Posterior vena cava (tissue), 2 donors: ENCODE data around the gene ATP8B3. TPM values are rescaled to one million over a fixed set of nuclear protein-coding genes. Genes with fewer than 3 reads are reported as not detected.

Experiments
- DNase-seq: peaks from one replicate; pipeline ENCODE4 v3.0.0-alpha.2; 2020; ENCODE audit warnings: low spot score
- intact Hi-C, 2 donors: fragments of 100-400 bp; cut with DNase I; formaldehyde crosslinking; loops; one replicate each; pipeline versions ENCODE4 v1.14.1 to v1.14.2; 2022 to 2023
- total RNA-seq, 2 donors: library from RNA; stranded (reverse); fragmentation: NEBNext Ultra II Directional; extraction: Animal tissue kit (Norgen Biotek cat#: 25700); gene quantifications; one replicate each; pipeline ENCODE4 v1.2.1, GENCODE V29; 2021
- donor health status: DM: yes; HTN: yes; CAD: no.
- donor health status: DM: yes; HTN: yes; CAD: no.

The ATP8B3 gene
- total RNA-seq, 2 donors from 2014 or later, result 1.1 to 2.0 TPM

DNA sequence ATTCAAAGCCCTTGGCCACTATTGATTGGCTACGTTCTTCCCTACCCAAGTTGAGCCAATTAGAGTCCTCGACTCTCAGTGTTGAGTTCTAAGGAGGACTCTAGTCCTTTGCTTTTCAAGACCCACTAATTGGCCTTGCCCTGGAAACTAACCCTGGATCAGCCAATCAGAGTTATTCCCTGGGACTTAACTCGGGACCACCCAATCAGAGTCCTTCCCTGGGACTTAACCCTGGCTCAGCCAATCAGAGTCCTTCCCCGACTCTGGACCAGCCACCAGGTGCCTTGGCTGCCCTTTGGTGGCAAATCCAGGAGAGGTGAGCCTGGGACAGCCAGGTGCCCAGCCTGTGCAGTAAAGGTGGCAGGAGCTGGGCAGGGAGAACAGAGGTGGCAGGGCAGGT is 28.7 kb downstream of the ATP8B3 start:
- no peak for DNase-seq
- intact Hi-C loops, result no loop called here

DNA sequence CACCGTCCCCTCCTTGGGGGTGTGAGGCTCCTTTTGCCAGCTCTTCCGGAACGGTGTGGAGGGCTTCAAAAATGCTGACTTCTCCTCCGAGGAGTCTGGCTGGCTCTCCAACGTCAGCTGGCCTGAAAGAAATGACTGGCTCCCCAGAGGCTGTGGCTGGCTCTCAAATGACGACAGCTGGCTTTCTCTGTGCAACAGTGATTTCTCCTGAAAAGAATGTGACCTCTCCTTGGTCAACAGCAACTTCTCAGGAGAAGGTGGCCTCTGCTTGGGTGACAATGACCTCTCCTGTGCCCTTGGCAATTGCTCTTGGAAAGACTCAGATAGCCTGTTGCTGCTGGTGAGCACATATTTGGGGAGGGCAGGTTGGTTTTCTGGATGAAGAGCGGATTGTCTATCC is 29.6 kb downstream of the ATP8B3 start:
- intact Hi-C loops, result no loop called here
- no peak for DNase-seq

DNA sequence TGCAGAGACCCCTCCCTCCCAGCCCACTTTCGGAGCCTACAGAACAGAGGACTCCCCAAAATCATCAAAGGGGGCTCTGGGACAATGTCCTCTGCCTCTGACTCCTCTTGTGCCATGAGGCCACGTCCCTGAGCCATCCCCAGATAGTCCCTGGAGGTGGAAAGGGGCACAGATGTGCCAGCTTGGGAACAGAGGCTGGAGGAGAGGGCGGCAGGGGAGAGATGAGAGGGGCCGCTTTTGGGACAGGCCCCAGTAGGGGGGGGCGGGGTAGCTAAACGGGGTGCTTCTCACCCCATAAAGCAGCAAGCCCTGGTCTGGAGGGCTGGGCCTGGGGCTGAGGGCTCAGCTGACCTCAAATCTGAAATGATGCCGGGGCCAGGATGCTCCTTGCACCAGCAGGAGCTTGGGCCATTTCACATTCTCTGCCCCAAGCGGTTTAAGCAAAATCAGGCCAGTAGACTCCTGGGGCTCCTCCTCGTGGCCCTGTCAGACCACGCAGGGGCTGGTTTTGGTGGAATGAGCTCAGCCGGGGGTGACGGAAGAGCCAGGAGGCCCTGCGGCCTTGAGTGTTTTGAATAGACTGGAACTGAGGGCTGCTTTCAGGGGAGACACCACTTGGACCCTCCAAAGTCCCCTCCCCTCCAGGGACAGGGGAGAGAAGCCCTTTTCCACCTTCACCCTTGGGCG is 31.7 kb downstream of the ATP8B3 start:
- intact Hi-C loops, result no loop called here
- DNase-seq, result no peak

DNA sequence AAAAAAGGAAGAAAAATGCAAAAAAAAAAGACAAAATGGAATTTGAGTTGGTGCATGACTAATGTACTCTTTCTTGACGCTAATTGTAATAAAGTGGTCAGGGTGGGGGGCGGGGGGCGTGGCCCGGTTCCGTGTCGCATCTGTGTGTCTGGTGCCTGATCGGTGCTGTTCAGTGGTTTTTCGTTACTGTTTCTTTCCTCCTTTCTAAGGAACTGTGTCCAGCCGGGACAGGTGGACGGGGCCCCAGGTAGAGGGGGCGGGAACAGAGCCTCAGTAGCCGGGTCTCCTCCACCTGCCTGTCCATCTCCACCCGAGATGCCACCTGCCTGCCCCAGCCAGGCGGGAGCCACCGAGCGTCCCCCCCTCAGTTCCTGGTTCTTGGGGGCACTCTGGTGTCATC is 32.5 kb downstream of the ATP8B3 start:
- DNase-seq, result no peak
- intact Hi-C loops, result no loop called here

DNA sequence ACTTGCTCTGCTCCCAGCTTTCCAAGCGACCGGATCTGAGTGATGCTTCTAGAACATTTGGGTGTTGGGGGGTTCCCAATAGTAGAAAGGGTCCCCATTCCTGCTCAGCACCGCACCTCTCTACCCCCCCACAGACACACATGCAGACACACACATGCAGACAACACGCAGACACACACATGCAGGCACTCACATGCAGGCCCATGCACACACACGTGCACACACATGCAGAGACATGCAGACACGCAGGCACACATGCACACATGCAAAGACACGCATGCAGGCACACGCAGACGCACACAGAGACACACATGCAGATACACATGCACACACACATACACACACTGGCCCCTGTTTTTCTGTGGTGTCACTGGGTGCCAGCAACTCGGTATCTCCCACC is 34.9 kb downstream of the ATP8B3 start:
- intact Hi-C loops, result no loop called here

DNA sequence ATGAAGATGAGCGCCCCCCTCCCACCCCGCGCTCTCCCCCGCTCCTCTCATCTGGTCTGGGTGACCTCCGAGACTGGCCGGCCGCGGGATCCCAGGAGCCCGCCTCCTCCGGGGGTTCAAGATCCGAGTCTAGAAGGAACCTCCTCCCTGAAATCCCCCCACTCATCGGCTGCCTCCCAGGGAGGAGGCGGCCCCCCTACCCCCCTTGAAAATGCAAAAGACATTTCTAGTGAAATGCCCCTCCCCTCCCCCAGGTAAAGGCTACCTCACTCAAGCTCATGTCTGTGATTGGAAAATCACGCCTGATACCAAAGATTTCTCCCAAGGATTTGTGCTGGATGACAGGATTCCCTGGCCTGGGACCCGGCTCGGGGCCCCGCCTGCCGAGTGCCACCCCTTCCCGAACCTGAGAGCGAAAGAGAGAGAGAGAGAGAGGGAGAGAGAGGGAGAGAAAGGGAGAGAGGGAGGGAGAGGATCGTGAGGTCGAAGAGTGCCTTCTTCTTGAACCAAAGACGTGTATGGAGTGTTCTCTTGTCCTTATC is 35.4 kb downstream of the ATP8B3 start:
- DNase-seq, result no peak
- intact Hi-C loops, result no loop called here

More for the DNA sequence above, 34.9 kb downstream of the ATP8B3 start:
- no peak for DNase-seq

DNA sequence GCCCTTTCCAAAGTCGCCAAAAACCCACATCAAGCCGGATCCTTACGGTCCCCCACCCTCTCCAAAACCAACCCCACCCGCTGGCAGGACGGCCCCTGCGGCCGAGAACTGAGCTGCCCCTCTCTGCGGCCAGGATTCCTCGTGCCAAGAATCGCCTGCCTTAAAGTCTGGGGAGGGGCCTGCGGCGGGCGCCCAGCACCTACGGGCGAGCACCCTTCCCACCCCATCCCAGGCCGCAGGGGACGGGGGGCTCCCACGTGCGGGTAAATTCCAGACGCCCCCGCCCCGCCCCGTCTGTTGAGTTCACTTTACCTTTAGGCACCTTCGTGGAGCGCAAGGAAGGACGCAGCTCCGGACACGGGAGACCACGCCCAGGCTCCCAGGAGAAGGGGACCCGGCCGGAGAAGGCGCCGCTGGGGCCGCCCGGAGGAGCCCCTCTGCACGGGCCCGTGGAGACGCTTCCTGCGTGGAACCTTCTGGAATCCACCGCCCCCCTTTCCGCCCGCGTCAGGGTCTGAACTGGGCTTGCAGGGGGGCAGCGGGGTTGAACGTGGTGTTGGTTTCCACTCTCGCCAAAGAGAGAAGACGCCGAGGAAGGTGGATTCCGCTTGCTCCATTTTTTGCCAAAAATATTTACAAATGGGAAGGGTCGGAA is 36.0 kb downstream of the ATP8B3 start:
- DNase-seq, result no peak
- intact Hi-C loops, result no loop called here

DNA sequence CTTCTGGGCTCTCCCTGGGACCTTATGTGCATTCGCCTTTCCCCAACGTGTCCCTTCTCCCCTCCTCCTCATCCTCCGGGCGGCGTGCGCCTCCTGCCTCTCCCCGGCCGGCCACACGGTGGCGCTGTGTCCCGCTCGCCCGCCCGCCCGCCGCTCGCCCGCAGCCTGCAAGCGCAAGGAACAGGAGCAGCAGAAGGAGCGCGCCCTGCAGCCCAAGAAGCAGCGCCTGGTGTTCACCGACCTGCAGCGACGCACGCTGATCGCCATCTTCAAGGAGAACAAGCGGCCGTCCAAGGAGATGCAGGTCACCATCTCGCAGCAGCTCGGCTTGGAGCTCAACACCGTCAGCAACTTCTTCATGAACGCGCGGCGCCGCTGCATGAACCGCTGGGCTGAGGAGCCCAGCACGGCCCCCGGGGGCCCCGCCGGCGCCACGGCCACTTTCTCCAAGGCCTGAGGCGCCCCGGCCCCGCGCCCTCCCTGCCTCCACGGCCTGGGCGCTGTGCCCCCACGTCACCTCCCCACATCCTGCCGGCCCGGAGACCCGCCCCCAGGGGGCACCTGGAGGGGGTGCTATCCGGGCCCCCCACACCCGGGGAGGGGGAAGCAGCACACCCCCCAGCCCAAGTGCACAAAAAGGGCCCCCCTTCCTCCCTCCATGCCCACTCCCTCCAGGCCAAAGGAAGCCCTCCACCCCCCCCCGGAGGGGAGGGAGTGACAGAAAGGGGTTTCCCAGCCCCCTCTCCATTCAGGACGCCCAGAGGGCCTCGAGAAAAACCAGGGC is 36.9 kb downstream of the ATP8B3 start:
- intact Hi-C loops, result no loop called here
- DNase-seq, result no peak

DNA sequence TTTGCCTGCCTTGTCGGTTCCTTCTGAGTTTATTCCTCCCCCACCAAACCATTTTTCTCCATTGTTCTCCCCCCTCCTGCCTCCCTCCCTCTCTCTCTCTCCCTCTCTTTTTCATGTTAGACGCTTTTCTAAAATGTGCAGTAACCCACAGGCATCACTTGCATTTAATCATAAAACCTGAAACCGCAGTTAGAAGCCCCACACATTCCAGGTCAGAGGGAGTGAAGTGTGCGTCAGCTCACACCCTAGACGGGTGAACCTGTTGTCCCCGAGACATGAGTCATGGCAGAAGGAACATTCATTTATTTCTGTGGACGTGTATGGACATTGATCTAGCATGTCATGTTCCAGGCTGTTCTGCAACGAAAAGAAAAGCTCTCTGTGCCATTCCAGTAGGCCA is 38.9 kb downstream of the ATP8B3 start:
- intact Hi-C loops, result no loop called here
- DNase-seq, result no peak

DNA sequence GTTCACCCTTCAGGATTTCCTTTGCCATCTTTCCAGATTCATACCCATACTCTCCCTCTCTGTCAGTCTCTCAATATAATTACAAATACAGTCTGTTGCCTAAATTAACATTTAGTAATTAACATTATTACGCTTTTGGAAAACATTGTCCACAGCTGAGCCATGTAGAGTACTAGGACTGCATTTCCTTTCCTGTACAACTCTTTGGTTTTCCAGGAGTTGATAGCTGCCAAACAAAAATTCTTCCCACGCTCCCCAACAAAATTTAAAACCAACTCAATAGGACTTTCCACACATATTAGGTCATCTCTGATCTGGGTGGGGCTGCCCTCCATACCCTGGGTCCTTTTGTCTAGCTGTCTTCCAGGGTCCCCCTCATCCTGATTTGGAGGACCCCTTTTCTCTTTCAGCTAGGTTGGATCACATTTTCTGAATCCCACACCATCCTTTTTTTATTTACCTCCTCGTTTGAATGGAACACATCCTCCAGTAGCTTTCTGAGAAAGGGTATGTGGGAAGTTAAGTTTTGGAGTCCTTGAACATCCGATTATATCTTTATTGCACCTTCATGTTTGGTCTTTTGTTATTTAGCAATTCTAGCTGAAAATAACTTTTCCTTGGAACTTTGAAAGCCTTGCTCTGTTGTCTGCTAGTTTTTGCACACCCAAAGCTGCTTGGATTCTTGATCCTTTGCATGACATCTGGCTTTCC is 41.1 kb downstream of the ATP8B3 start:
- intact Hi-C loops, result no loop called here
- DNase-seq, result no peak

DNA sequence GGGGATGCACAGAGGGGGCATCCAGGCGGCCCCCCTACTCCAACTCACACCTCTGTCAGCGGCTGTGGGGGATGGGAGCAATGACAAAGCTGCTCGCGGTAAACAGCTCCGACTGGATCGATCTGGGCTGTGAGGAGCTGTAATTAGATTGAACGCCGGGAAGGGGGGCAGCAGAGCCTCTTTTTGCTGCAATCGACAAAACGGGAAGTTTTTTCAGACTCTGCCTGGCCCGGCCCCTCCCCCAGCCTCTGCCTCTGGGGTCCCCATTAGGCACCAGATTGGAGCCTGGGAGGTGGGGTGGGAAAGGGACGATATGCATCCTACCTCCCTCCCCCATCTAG is 42.5 kb downstream of the ATP8B3 start:
- intact Hi-C loops, result loop anchor here in 1 of 2 donors (5.0 kb wide), 1 partner anchor 222 kb away; no protein-coding TSS in a partner anchor
- no peak for DNase-seq

DNA sequence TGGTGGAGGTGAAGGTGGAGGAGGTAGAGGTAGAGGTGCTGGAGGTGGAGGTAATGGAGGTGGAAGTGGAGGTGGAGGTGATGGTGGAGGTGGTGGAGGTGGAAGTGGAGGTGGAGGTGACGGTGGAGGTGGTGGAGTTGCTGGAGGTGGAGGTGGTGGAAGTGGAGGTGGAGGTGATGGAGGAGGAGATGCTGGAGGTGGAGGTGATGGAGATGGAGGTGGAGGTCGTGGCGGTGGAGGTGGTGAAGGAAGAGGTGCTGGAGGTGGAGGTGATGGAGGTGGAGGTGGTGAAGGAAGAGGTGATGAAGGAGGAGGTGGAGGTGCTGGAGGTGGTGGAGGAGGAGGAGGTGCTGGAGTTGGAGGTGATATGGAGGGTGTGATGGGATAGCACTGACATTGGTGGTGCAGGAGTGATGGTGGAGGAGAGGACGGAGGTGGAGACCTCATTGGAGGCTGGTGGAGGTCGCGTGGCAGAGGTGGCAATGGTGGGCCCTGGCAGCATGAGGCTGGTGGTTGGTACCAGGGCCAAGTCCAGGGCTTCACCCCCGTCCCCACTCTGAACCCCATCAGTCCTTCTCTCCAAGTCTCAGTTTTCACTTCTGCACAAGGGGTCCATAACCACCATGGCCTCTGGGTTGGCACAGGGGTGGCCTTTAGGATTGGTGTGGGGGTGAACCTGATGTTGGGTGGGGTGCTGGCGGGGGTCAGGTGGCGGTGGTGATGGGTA is 43.0 kb downstream of the ATP8B3 start:
- intact Hi-C loops, result loop anchor here in 1 of 2 donors (5.0 kb wide), 1 partner anchor 222 kb away; no protein-coding TSS in a partner anchor
- no peak for DNase-seq

DNA sequence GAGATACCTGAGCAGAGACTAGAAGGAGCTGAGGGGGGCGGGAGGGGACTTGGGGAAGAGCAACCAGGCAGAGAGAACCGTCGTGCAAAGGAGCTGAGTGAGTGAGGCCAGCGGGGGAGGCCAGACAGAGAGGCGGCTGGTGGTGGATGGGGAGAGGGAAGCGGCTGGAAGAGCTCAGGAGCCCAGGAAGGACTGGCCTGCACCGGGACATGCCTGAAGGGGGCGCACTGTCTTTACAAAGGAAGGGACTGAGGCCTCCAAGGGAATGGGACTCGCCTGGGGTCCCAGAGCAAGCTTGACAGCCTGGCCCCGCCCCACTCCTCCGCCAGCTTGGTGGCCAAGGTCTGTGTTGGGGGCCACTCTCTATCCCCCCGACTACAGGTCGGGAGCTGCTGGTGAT is 43.8 kb downstream of the ATP8B3 start:
- DNase-seq, result no peak
- intact Hi-C loops, result loop anchor here in 1 of 2 donors (5.0 kb wide), 1 partner anchor 221 kb away; no protein-coding TSS in a partner anchor

DNA sequence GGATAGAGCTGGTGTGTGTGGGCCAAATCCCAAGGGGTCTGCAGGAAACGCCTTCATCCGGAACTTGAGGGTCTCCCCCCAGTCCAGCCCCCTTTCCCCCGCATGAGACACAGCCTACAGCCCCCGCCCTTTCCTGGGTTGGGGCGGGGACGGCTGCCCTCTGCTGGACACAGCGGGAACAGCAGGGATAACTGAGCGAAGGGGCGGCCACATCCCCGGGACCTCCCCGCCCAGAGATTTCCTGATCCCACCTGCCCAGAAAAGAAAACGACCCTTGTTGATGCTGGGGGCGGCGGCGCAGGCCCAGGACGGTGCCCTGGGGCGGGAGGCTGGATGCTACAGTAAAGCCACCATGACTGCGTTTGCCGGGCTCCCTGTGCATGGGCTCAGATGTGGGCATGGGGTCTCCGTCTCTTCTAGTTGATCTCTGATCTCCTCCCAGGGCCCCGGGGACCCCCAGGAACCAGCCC is 44.6 kb downstream of the ATP8B3 start:
- peak; percentile 87 for DNase-seq
- intact Hi-C loops, result loop anchor here (2.0 to 5.0 kb wide), 2 partner anchors 57 to 220 kb away; no protein-coding TSS in a partner anchor

DNA sequence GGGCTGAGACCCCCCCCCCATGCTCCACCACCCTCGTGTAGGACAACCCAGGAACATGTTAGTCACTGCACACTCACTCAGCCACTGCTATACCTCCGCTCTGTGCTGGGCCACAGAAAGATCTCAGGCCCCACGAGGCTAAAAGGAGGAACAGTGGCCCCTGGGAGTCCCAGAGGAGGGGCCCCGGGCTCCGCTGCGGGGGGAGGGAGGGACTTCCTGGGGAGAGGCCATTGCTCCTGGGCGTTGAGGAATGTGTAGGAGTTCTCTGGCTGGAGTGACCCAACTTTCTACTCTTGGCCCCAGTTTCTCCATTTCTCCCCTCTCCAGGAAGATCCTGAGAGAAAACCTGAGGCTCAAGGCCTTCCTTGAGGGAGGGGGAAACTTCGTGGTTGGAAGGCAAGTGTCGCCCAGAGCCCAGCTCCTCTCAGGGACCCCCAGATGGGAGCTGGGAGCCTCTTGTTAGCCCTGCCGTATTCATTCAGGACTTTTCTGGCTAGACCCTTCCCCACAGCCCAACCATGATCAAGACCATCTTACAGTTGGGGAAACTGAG is 45.2 kb downstream of the ATP8B3 start:
- intact Hi-C loops, result loop anchor here (2.0 to 5.0 kb wide), 2 partner anchors 58 to 220 kb away; no protein-coding TSS in a partner anchor
- no peak for DNase-seq

DNA sequence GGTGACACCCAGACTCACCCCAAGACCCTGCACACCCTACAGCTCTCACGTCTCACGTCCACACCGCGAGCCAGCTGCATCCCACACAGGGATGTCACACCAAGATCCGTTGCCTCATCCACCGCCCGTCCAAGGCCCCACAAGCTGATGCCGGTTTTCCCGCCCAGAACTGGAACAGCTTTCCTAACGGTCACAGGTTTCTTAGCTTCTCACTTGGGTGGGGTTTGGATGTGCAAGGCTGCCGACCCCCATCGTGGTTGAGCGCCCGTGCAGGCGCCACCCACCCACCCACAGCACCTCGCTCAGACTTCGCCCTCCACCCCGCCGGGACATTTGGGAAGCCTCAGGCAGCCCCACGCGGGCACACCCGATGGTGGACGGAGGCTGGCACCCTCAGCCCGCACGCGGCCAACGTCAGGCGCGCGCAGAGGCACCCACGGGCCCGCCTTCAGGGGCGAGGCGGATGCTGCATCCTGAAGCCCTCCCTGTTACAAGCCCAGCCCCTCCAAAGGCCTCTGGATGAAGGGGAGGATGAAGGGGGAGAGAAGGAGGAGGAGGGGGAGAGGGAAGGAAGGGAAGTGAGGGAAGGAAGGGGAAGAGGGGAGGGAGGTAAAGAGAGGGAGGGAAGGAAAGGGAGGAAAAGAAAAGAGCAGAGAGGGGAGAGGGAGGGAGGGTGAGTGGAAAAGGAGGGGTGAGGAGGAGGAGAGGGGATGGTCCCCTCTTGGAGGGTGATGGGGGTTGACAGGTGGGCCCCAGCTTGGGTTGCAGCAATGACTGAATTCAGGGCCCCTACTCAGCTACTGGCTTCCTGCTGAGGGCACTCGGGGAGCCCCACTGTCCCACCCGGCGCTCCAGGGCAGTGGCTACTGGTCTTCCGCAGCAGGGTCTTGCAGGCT is 45.9 kb downstream of the ATP8B3 start:
- intact Hi-C loops, result loop anchor here (2.0 to 5.0 kb wide), 2 partner anchors 59 to 219 kb away; no protein-coding TSS in a partner anchor
- DNase-seq, result no peak
